Activated T-cell treated with anti-CD3 and anti-CD28 coated beads, Interleukin-2, amount 50 U/mL, for 1 hour (primary cell): ENCODE results near the gene MAFG.

ENCODE experiments used
- DNase-seq: peaks from one replicate; pipeline ENCODE4 v3.0.0-alpha.2; 2020

MAFG gene

DNA sequence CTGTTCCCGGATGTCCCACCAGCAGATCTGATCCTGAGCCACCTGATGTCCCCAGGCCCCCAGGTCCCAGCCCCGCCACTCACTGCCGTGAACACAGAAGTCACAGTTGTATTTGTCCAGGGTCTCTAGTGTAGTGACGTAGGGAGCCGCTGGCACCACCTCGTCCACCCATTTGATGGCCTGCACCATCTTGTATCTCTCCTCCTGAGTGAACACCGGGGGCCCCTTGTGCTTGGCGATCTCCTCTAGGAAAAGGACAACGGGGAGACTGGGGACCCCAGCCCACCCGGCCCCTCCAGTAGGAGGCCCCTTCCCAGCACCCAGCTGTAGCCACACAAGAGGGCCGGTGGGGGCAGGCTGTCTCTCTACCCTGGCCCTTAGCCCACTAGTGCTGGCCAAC, 18.7 kb downstream of the MAFG start:
- no peak for DNase-seq

DNA sequence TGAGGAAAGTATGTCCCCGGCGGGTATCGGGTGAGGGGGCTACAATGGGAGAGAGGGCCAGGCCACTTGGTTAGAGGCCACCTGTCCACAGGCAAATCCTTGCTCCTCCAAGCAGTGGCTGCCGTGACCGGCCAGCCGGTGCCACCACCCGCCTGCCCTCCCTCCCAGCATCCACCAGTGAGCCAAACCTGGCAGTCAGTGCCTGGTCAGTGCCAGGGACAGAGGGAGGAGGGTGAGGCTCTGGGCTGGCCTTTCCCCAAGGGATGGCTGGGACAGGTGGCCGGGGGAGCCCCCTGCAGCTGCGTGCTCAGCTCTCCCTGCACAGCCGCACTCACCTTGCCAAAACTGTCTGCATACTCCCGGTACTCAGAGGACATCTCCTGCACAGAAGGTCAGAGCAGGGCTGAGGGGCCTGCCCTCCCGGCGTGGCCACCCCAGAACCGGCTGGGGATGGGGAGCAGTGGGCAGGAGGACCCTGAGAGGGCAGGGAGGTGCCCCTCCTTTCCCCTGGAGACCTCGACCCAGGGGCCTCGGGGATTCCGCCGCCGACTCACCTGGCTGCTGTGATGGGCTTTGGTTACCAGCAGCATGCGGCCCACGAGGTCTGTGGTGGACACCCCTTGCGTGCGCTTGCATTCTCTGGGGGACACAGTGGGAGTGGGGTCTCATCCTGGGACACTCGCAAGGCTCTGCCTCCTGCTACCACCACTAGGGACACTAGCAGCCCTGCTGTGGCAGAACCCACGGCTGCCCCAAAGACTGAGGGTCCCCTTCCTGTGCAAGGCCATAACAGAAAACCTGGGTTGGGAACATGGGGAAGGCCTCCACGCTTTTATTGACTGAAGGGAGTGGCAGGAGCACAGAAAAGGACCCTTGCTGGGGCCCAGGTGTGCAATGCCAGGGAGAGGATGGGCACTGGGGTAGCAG, 20.1 kb downstream of the MAFG start:
- DNase-seq = no peak

DNA sequence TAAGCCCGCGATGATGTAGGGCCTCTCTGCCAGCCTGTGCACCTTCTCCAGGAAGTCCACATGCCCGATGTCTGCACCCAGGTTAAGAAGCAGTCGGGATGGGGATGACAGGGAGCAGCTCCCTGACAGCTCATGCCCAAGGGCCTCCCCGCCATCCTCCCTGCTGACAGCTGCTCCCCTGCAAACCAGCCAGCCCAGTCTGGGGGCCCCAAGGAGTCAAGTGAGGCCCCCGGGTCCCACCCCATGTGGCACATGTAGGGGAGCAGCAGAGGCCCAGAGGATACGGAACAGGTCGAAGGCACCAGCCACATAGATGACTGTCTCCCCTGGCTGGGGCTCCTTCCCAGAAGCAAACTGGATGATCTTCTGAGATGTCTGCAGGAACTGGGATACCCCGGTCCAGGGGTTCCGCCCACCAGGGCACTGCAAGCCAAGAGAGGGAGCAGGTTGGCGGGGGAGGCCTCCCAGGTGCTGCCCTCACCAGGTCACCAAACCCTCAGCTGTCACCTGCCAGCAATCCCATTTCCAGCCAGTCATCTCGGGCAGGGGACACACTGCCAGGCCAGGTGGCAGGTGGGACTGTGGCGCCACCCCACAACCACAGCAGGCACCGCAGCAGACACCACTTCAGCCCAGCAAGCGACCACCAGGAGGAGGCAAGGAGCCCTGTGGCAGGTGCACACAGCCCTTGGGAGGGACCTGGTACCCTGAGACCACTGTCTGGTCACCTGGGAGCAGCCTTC, 20.9 kb downstream of the MAFG start:
- DNase-seq = no peak

DNA sequence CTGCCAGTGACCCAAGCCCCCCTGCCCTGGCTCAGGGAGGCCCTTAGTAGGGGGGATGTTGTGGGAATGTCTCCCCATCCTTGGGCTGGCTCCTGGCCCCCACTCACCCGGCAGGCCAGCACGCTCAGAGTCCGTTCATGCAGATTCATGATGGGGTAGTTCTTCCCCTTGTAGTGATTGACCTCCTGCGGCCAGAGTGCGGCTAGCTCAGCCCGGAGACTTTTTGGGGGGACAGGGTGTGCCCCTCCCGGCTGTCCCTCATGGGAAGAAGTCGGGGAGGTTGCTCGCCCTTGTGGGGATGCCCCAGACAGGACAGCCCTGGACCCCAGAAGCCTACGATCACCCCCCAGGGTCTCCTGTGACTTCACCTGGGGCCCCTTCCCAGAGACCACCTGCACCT, 21.5 kb downstream of the MAFG start:
- no peak for DNase-seq

DNA sequence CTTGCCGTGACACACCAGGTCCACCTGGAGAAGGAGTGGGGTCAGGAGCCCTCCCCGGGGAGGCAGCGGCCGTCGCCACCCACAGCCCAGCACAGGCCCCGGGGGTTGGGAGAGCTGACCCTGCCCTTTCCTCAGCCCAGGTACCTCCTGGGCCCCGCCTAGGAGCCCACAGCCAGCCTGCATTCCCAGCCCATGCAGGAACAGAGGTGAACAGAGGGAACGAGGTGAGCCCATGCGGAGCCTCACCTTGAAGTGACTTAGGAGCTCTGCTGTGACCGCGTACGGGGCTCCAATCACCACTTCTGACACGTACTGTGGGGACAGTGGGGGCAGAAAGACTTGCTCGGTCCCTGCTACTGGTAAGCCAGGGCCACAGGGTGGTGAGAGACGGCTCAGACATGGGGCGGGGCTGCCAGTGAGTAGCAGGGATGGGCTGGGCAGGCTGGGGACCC, 22.1 kb downstream of the MAFG start:
- DNase-seq = no peak

DNA sequence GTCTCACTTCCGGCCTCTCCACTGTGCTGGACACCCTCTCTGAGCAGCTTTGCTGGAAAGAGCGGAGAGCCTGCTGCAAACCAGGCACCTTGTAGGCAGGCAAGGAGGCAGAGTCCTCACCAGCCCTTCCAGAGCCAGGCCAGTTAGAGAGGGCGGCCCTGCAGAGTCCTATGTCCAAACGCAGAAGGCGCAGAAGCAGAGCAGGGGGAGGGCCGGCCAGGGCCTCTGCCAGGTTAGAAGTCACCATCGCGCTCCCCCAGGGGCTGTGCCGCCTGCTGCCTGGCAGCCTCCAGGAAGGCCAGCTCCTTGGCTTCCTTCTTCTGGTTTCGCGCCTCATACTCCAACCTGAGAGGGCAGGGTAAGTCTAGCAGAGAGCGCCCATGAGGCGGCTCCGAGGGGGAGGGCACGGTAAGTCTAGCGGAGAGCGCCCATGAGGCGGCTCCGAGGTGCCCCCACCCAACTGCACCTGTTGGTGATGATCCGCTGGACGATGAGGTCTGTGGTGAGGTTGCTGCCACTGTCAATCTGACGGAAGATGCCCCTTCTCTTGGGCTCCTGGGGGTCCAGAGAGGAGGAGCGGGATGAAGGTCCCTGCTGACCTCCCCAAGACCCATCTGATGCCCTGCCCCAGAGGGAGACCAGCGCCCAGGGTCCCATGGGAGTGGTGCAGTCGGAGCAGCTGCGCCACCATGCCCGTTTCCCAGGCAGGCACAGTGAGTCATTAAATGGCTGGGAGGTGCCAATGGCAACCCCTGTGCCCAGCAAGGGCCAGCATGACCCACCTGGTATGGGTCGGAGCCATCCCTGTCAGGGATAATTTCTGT, 22.7 kb downstream of the MAFG start:
- DNase-seq = no peak

DNA sequence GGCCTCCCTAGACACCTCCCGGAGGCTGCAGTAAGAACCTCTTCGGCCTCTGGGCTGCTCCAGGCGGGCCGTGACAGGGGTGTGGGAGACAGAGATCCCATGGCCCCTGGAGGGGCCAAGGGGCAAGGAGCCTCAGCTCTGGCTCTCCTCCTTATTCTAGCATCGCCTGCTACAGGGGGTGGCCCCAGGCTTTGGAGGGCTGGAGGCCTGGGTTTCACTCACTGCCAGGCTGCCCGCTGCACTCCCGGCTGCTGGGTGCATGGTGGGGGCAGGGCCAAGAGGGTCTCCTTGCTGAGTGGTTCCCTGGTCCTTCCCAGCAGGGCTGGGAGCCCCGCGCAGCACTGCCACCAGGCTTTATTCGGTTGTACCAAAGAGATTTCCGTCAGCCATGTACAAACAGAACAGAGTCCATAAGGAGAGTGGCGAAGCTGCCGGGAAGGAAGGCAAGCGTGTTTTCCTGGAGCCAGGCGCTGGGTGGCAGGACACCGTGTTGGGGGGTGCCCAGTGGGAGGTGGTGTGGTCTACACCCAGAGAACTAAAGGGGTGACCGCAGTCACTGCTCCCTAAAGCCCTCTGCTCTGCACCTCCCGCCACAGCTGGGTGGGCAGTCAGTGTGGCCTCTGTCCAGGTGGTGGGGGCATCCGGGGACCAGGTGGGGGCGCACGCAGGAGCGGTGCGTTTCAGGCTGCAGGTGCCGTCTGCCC, 23.5 kb downstream of the MAFG start:
- DNase-seq = no peak

DNA sequence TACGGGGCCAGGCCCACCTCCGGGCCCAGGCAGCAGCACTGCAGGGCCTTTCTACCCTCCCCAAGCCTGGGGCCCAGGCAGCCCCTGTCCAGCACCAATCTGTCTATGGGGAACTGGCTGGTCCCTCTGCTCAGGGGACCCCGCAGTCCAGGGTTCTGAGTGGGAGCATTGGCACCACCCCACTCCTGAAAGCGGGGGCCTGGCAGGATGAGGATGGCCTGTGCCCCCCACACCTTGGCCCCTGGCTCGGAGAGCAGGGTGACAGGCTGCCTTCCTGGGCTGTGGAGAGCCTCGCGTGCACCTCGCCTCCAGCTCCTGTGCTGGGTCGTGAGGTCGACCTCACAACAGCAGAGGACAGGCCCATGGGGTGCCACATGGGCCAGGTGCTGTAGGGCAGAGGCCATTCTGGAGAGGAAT, 24.1 kb downstream of the MAFG start:
- no peak for DNase-seq

DNA sequence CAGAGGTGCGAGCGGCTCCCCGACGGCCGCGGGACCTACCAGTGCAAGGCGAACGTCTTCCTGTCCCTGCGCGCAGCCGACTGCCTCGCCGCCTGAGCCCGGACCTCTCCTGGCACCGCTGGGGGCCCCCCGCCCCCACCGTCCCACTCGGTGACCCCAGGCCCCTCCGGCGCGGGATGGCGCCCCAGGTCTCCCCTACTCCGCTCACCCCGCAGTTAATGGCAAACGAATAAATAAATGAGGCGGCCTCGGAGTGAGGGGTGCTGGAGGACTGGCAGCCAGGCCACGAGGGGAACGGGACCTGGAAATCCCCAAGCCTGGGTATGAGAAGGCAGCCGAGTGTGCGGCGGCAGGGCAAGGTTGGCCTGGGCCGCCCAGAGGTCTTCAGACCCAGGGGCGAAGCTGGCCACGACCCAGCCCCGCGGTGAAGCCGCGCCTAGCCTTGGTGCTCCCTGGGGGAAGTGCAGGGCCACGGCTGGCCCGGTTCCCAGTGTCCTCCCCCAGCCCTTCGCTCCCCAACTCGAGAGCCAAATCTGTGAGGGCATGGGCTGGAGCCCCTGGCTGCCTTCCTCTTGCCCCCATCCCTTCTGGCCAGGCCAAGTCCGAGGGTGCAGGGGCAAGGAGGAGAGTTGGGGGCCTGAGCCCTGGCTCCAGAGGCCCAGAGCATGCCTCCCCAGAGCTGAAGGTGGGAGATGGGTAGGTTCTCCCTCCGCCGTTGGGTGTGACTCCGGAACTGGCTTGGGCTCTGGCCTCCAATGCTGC, 24.7 kb downstream of the MAFG start:
- DNase-seq = no peak

DNA sequence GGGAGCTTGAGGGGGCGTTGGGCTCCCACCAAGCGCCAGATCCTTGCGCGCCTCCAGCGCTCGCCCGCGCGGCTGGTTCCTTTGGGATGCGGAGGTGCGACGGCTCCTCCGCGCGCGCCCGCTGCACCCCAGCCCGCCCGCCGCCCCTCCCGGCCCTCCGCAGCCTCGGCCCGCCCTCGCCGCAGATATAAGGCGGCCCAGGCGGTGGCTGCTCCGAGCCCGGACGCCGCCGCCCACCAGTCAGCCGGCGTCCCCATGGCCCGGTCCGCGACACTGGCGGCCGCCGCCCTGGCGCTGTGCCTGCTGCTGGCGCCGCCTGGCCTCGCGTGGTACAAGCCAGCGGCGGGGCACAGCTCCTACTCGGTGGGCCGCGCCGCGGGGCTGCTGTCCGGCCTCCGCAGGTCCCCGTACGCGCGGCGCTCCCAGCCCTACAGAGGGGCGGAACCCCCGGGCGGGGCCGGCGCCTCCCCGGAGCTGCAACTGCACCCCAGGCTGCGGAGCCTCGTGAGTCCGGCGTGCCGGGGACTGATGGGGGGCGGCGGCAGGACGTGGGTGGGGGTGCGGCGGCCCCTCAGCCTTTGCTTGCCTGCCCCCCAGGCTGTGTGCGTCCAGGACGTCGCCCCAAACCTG, 25.4 kb downstream of the MAFG start, which contains the start of gene NPB:
Gene NPB (plus strand): TSS at position 216 of the 630 bp plus-strand sequence. CDS start 40 bp downstream, at position 256.
- DNase-seq = no peak

DNA sequence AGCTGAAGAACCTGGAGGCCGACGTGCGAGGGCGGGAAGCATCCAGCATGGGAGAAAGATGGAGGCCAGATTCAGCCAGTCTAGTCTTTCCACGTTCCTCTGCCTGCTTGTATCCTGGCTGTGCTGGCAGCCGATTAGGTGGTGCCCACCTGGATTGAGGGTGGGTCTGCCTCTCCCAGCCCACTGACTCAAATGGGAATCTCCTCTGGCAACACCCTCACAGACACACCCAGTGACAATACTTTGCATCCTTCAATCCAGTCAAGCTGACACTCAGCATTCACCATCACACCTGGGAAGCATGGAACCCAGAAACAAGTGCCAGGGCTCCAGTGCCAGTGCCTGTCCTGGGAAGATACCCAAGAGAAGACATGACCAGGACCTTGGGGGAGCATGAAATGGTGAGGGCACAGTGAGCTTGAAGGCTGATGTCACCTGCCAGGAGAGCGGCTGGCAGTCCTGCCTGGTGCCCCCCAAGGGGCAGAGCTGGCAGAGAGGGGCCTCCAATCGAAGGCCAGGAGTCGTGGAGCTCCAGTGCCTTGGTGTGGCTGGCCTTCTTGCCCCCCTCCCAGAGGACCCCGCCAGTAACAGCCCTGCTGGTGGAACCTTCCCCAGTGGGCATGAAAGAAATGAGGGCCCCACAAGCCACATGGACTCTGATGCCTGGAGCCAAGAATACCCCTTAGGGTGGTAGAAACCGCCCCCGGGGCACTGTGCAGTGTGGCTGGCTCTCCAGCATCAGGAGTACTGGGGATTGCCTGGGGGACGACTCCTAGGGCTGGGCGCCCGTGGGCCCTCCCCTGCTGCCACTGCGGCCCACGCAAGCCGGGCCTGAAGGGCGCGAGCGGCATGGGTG, 26.1 kb downstream of the MAFG start:
- DNase-seq = no peak

DNA sequence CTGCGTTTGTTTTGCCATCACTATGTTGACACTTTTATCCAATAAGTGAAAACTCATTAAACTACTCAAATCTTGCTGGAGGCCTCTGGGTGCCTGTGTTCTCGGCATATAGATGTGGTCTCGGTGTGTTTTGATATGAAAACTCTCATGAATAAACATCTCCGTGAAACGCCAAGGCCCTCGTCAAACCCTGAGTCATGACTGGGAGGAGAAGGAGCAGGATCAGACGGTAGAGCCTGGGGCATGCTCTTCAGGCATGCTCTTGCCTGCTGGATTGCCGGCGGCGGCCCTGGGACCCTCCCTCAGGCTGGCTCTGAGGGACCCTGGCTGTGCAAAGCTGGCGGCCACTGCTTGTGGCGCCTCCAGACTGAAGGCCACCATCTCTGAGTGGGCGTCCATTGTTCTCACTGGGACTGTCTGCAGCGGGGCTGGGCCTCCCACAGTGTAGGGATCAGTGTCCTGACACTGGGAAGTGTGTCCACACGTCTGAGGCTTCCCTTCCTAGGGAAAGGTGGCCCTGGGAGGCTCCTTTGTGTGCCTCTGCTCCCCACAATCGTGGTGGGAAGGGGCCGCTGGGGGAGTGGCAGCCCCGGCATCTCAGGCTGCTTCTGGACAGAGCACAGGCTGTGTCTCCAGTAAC, 27.2 kb downstream of the MAFG start:
- no peak for DNase-seq

DNA sequence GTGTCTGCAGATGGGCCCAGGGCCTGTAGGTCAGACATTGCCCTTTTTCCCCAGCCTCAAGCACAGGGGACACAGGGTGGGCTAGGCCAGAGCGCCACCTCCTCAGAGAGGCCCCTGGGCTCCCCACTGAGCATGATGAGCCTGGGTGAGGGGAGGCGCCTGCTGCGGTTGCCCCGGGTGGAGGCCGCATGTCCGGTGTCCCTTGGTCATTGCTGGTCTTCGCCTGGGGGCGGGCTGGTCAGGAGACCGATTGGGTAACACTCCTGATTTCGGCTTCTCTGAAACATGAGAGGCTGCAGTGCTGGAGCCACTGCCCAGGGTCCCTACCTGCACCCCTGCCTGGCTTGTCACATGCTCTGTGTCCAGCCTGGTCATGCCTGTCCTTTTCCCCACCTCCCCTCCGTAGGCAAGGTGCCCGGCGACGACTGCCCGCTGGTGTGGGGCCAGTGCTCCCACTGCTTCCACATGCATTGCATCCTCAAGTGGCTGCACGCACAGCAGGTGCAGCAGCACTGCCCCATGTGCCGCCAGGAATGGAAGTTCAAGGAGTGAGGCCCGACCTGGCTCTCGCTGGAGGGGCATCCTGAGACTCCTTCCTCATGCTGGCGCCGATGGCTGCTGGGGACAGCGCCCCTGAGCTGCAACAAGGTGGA, 27.9 kb downstream of the MAFG start:
- DNase-seq = no peak

DNA sequence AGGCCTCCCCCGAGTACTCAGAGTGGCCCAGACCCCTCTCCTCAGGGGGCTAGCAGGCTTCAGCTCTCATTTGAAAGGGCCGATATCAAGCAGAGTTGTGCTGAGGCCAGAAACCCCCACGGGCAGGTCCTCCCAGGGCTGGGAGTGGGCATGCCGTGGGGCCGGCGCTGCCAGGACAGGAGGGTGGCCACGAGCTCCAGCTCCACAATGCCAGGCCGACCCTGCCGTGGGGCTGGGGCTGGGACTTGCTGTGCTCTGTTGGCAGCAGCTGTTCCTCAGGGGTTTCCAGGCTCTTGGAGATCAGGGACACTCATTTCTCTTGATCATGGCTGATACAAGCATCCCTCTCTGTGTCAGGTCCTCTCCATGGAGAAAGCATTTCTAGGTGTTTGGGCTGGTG, 28.6 kb downstream of the MAFG start:
- DNase-seq = no peak

DNA sequence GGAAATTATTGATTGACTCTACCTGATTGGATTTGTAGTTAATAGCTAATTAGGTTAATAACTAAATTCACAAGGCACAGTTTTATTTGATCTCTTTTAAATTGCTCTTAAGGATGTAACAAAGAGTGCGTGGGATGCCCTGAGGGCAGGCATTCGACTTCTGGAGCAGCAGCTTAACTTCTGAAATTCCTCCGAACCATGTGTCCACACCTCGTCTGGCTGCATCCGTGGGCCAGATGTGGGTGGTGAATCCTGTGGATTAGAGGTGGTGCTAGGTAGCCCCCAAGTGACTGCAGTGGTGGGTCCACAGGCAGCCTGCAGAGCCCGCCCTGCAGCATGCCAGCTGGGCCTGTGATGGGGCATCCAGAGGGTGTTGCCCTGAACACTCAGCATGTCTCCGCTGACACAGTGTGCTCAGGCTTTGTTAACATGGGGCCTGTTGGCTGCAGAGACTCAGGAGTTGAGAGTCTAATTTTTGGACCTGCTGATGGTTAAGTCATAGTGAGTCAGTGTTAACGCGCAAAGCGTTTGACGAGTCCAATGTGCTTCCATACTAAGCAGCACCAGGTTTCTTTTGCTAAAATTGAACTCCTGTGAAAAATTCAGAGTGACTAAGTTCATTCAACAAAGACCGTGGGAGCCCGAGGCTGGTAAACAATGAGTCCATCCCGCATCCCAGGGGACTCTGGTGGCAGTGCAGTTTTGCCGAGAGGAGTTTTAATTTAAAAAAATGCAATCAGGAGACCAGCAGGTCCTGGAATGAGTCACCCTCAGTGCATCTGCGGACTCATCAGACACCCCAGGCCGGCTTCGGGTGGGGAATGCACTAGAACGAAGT, 29.3 kb downstream of the MAFG start:
- no peak for DNase-seq

DNA sequence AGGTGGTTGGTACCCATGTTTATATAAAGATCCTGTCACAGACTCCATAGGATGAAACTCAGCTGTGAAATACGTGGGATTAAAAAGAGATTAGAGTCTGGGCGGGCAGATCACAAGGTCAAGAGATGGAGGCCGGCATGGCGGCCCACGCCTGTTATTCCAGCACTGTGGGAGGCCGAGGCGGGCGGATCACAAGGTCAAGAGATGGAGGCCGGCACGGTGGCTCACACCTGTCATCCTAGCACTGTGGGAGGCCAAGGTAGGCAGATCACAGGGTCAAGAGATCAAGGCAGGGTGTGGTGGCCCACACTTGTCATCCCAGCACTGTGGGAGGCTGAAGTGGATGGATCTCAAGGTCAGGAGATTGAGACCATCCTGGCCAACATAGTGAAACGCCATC, 32.1 kb downstream of the MAFG start:
- no peak for DNase-seq

DNA sequence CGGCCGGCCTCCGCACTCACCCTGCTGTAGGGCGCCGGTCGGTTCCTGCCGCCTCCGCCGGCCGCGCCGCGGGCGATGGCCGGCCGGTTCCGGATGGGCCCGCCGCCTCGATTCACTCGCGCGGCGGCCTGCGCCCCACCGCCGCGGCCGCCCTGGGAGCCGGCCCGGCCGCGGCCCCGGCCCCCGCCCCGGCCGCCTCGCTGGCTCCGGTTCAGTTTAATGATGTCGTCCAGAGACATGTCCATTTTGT, 36.3 kb downstream of the MAFG start:
- no peak for DNase-seq
